Type B pancreatic cell (in vitro differentiated cells): Measurements from ENCODE around the gene TMTC4. TPM values are rescaled to one million over a fixed set of nuclear protein-coding genes. Genes with fewer than 3 reads are reported as not detected.

ENCODE experiments used
- DNase-seq: peaks from one replicate; pipeline ENCODE4 v3.0.0; 2021; ENCODE audit warnings: mixed read lengths; ENCODE audit not compliant: unreplicated experiment; ENCODE audit errors: extremely low spot score
- H3K27ac Mint-ChIP-seq: 2 replicates; pipeline ENCODE4 v1.8.0; 2021; ENCODE audit warnings: mild to moderate bottlenecking, mixed read lengths
- H3K27me3 Mint-ChIP-seq: 2 replicates; pipeline ENCODE4 v1.8.0; 2021; ENCODE audit warnings: mixed read lengths
- H3K36me3 Mint-ChIP-seq: 2 replicates; pipeline ENCODE4 v1.8.0; 2021; ENCODE audit warnings: mixed read lengths
- H3K4me1 Mint-ChIP-seq: one replicate; pipeline ENCODE4 v1.8.0; 2021; ENCODE audit warnings: mixed read lengths; ENCODE audit not compliant: unreplicated experiment
- H3K4me3 Mint-ChIP-seq: 2 replicates; pipeline ENCODE4 v1.8.0; 2021; ENCODE audit warnings: mild to moderate bottlenecking, mixed read lengths
- H3K9me3 Mint-ChIP-seq: 2 replicates; pipeline ENCODE4 v1.8.0; 2021; ENCODE audit warnings: mixed read lengths
- CTCF ChIP-seq: fragments of 200-600 bp; sonication (generic); conservative IDR thresholded peaks from 2 replicates; pipeline ENCODE4 v1.5.0; 2021; ENCODE audit warnings: antibody characterized with exemption, mild to moderate bottlenecking
- total RNA-seq: library from RNA; stranded (reverse); gene quantifications from 2 replicates; pipeline ENCODE4 v1.2.1, GENCODE V29; 2021; ENCODE audit warnings: low replicate concordance

TMTC4 gene
- total RNA-seq, 1 donor from 2014 or later: 44.5 TPM

- peaks cover 4% of the 10 kb centered on the region for H3K4me1 Mint-ChIP-seq
- no peaks in the 10 kb centered on the region for H3K27me3 Mint-ChIP-seq
- DNase-seq: no peak
- no peak for TF ChIP-seq CTCF
- H3K36me3 Mint-ChIP-seq: no peaks in the 10 kb centered on the region
- H3K27ac Mint-ChIP-seq: no peak overlapping the region
- H3K9me3 Mint-ChIP-seq: no peaks in the 10 kb centered on the region
- no peak overlapping the region for H3K4me3 Mint-ChIP-seq
Measured at GRCh38 chr13:100561158-100561499, 113.5 kb downstream of the TMTC4 start.

- Mint-ChIP-seq H3K4me3 (no peak overlapping the region), H3K27ac (no peak overlapping the region), H3K27me3 (no peaks in the 10 kb centered on the region), H3K36me3 (no peaks in the 10 kb centered on the region), H3K9me3 (no peaks in the 10 kb centered on the region), H3K4me1 (peaks cover 4% of the 10 kb centered on the region)
- TF ChIP-seq CTCF: no peak
- no peak for DNase-seq
Measured at GRCh38 chr13:100560498-100561157, 114.0 kb downstream of the TMTC4 start.

GRCh38 chr13:100559886-100560285, 114.7 kb downstream of the TMTC4 start:
- no peaks in the 10 kb centered on the region for H3K9me3 Mint-ChIP-seq
- no peak overlapping the region for H3K27ac Mint-ChIP-seq
- DNase-seq: no peak
- no peaks in the 10 kb centered on the region for H3K36me3 Mint-ChIP-seq
- H3K4me3 Mint-ChIP-seq: no peak overlapping the region
- peaks cover 4% of the 10 kb centered on the region for H3K4me1 Mint-ChIP-seq
- H3K27me3 Mint-ChIP-seq: no peaks in the 10 kb centered on the region
- TF ChIP-seq CTCF: no peak

Other genes with a start within 250 kb of the TMTC4 start
- 5.9 and 7.2 TPM in 2 replicates for gene GGACT, start 86.0 kb downstream of the TMTC4 start, total RNA-seq